ENCODE data around the gene CRYBG1. TPM values are rescaled to one million over a fixed set of nuclear protein-coding genes. Genes with fewer than 3 reads are reported as not detected.

CRYBG1 gene
- total and polyA plus RNA-seq, 2 donors (not counting 3 experiments of a cell fraction or from before 2014, with no cell fraction given): 4.1 to 30.1 TPM

- DNase-seq (ENCODE audit: low read depth, low spot score): no peak
- no peaks in the 10 kb centered on the region for H3K79me2 ChIP-seq (ENCODE audit: control insufficient read depth, insufficient read depth, low read length)
- intact Hi-C loops (cut with micrococcal nuclease) (no loop called here), dilution Hi-C loops (cut with MboI; ENCODE audit: extremely low pct_ligation_motif_present, low sequenced_read_pairs) (no loop called here)
- no peak overlapping the region for H3K4me3 ChIP-seq (replicated peaks in 1 of 3; ENCODE audit: insufficient read depth in 1 of 3, low read depth in 1 of 3, low read length in 3 of 3)
- no peak overlapping the region for H2AFZ ChIP-seq (ENCODE audit: low read depth, low read length)
- H3K4me2 ChIP-seq (ENCODE audit: insufficient read depth, low read length): no peak overlapping the region
- no peak for FAIRE-seq
- BruUV-seq (replicated peaks): no TSS peak
- TF ChIP-seq MAX (IDR thresholded peaks at IDR 0.05; ENCODE audit: insufficient read depth, insufficient read length): no peak
- TF ChIP-seq FOS (IDR thresholded peaks at IDR 0.05; ENCODE audit: borderline replicate concordance, insufficient read depth, low read length): no peak
- no peak for TF ChIP-seq POLR2AphosphoS5 (IDR thresholded peaks at IDR 0.05; ENCODE audit: insufficient read depth, low read depth, low read length)
- TF ChIP-seq CTCF (IDR thresholded peaks at IDR 0.05; ENCODE audit: extremely low read depth in 1 of 2, insufficient read depth in 1 of 2, low read depth in 1 of 2, low read length in 2 of 2): no peak
- H3K27me3 ChIP-seq (ENCODE audit: control insufficient read depth in 2 of 2, insufficient read depth in 2 of 2, low read length in 2 of 2): peaks cover 17% of the 10 kb centered on the region in 2 experiments
- no peaks in the 10 kb centered on the region for H3K9me3 ChIP-seq (replicated peaks; ENCODE audit: control insufficient read depth, insufficient read depth, low read length)
- no peak overlapping the region for H3K27ac ChIP-seq (ENCODE audit: insufficient read depth, low read depth, low read length)
- no peaks in the 10 kb centered on the region for H3K9me1 ChIP-seq (replicated peaks; ENCODE audit: control insufficient read depth, extremely low read depth, insufficient read depth, low read length)
- ChIA-PET CTCF (interaction anchor here (1.4 kb wide), 1 partner anchor 9 kb away, joined by 8 read pairs; the partner anchor contains the start of gene CRYBG1), POLR2A (no interaction called here)
- no peaks in the 10 kb centered on the region for H4K20me1 ChIP-seq (replicated peaks; ENCODE audit: control insufficient read depth, extremely low read depth, insufficient read depth, low read length)
- H3K9ac ChIP-seq (replicated peaks; ENCODE audit: extremely low read depth, insufficient read depth, low read length): no peak overlapping the region
- no peaks in the 10 kb centered on the region for H3K4me1 ChIP-seq (ENCODE audit: control insufficient read depth, extremely low read depth, insufficient read depth, low read length)
- no peaks in the 10 kb centered on the region for H3K36me3 ChIP-seq (ENCODE audit: control insufficient read depth in 2 of 2, extremely low read depth in 1 of 2, insufficient read depth in 2 of 2, low read length in 2 of 2)
Measured at GRCh38 chr6:106370639-106371038, 10.1 kb downstream of the CRYBG1 start.
